ENCODE results near the gene CRB1.

The CRB1 gene

GRCh38 chr1:197519741-197520334, 251.8 kb downstream of the CRB1 start:
- no peak for DNase-seq (ENCODE audit: low read depth in 2 of 2, low spot score in 1 of 2)

GRCh38 chr1:197521118-197521739, 253.2 kb downstream of the CRB1 start:
- no peak for DNase-seq (ENCODE audit: low read depth in 2 of 2, low spot score in 1 of 2)

- DNase-seq (ENCODE audit: low read depth in 2 of 2, low spot score in 1 of 2) = no peak
Measured at GRCh38 chr1:197526736-197527371, 258.8 kb downstream of the CRB1 start.
